B cell (primary cell): ENCODE data around the gene EHMT2. TPM values are rescaled to one million over a fixed set of nuclear protein-coding genes. Genes with fewer than 3 reads are reported as not detected.

Source experiments
- ATAC-seq: fragments of 200-7000 bp; cut with Tn5 transposase; one replicate; pipeline ENCODE4 v1.10.0; 2021; ENCODE audit warnings: low read depth, mild to moderate bottlenecking, moderate number of reproducible peaks, moderate library complexity
- CTCF ChIA-PET: fragments of 350-600 bp; sonication (Branson Sonifier 250); formaldehyde crosslinking; loops from one replicate; lab custom pipeline; 2021; ENCODE audit warnings: antibody characterized with exemption, inconsistent platforms; lab: Charles Lee
- POLR2A ChIA-PET: fragments of 350-600 bp; sonication (Branson Sonifier 250); formaldehyde crosslinking; loops from one replicate; lab custom pipeline; 2021; ENCODE audit warnings: antibody characterized with exemption; lab: Charles Lee
- DNase-seq: peaks from one replicate; pipeline ENCODE4 v3.0.0; 2013
- H2AFZ ChIP-seq: 2 replicates; pipeline ENCODE4 v1.6.1; 2012; ENCODE audit warnings: mild to moderate bottlenecking, low read depth, low read length; ENCODE audit not compliant: insufficient read depth, poor library complexity, severe bottlenecking
- H3K27ac ChIP-seq, 2 donors: 1 replicate in 1 of 2; 2 replicates in 1 of 2; pipeline ENCODE4 v1.5.1; 2012 to 2013; ENCODE audit warnings: low read length in 2 of 2, mild to moderate bottlenecking in 2 of 2, moderate library complexity in 1 of 2
- H3K27me3 ChIP-seq, 4 experiments: fragments of 200-600 bp in 1 of 4; sonication (generic) in 1 of 4; replicated peaks in 1 of 4; 1 replicate in 2 of 4; 2 replicates in 2 of 4; pipeline versions ENCODE4 v1.6.1 to v1.7.0; 2013 to 2016; ENCODE audit warnings: low read length in 3 of 4, mild to moderate bottlenecking in 2 of 4, mixed read lengths in 1 of 4, moderate library complexity in 1 of 4; ENCODE audit not compliant: insufficient read depth in 4 of 4, control insufficient read depth in 3 of 4; ENCODE audit errors: control extremely low read depth in 1 of 4
- H3K36me3 ChIP-seq, 2 experiments: replicated peaks in 1 of 2; 1 replicate in 1 of 2; 2 replicates in 1 of 2; pipeline versions ENCODE4 v1.6.1 to v1.7.1; 2013; ENCODE audit warnings: low read length in 1 of 2; ENCODE audit not compliant: insufficient read depth in 2 of 2, control insufficient read depth in 1 of 2; ENCODE audit errors: control extremely low read depth in 1 of 2, extremely low read depth in 1 of 2
- H3K4me1 ChIP-seq, 2 donors: fragments of 200-600 bp in 1 of 2; sonication (generic) in 1 of 2; 1 replicate in 1 of 2; 2 replicates in 1 of 2; pipeline versions ENCODE4 v1.5.1 to v1.6.1; 2013 to 2017; ENCODE audit warnings: low read length in 2 of 2; ENCODE audit not compliant: control insufficient read depth in 2 of 2, insufficient read depth in 2 of 2
- H3K4me2 ChIP-seq: replicated peaks from 2 replicates; pipeline ENCODE3; 2012; ENCODE audit warnings: mild to moderate bottlenecking, low read depth, low read length; ENCODE audit not compliant: poor library complexity, severe bottlenecking
- H3K4me3 ChIP-seq, 5 experiments: fragments of 200-600 bp in 1 of 5; sonication (generic) in 1 of 5; 1 replicate in 3 of 5; 2 replicates in 2 of 5; pipeline versions ENCODE4 v1.5.1 to v1.7.0; 2011 to 2016; ENCODE audit warnings: low read length in 4 of 5, mild to moderate bottlenecking in 4 of 5, low read depth in 2 of 5, control low read depth in 1 of 5, moderate library complexity in 1 of 5; ENCODE audit not compliant: insufficient read depth in 1 of 5; ENCODE audit errors: control extremely low read depth in 1 of 5, extremely low read depth in 1 of 5
- H3K79me2 ChIP-seq: fragments of 200-600 bp; sonication (generic); one replicate; pipeline ENCODE4 v1.6.0; 2016; ENCODE audit warnings: low read length; ENCODE audit not compliant: control insufficient read depth, insufficient read depth
- H3K9ac ChIP-seq: fragments of 200-600 bp; sonication (generic); 2 replicates; pipeline ENCODE4 v1.6.1; 2017; ENCODE audit warnings: mild to moderate bottlenecking, low read length, moderate library complexity
- H3K9me3 ChIP-seq, 3 donors: one replicate each; pipeline versions ENCODE4 v1.6.1 to v1.7.1; 2013; ENCODE audit warnings: low read length in 2 of 3; ENCODE audit not compliant: control insufficient read depth in 2 of 3, insufficient read depth in 1 of 3; ENCODE audit errors: control extremely low read depth in 1 of 3
- H4K20me1 ChIP-seq: 2 replicates; pipeline ENCODE4 v1.6.0; 2012; ENCODE audit warnings: mild to moderate bottlenecking, low read length; ENCODE audit not compliant: insufficient read depth, control insufficient read depth, poor library complexity, severe bottlenecking
- H3K27ac Mint-ChIP-seq: one replicate; pipeline ENCODE4 v1.8.0; 2021; ENCODE audit warnings: mixed read lengths
- H3K27me3 Mint-ChIP-seq: one replicate; pipeline ENCODE4 v1.8.0; 2021; ENCODE audit warnings: mixed read lengths
- H3K4me1 Mint-ChIP-seq: one replicate; pipeline ENCODE4 v1.8.0; 2021; ENCODE audit warnings: mixed read lengths
- H3K4me3 Mint-ChIP-seq: one replicate; pipeline ENCODE4 v1.8.0; 2021; ENCODE audit warnings: mixed read lengths
- H3K9me3 Mint-ChIP-seq: one replicate; pipeline ENCODE4 v1.8.0; 2022; ENCODE audit warnings: mixed read lengths; ENCODE audit not compliant: insufficient read depth
- CTCF ChIP-seq: fragments of 200-600 bp; IDR thresholded peaks from one replicate; pipeline ENCODE4 v1.8.0; 2022; ENCODE audit warnings: antibody characterized with exemption, mild to moderate bottlenecking
- EZH2 ChIP-seq: IDR thresholded peaks from 2 replicates; pipeline ENCODE4 v1.6.1; 2012; ENCODE audit warnings: borderline replicate concordance, low read depth, mild to moderate bottlenecking, moderate library complexity, low read length; ENCODE audit not compliant: insufficient read depth, poor library complexity, severe bottlenecking
- WGBS: methylation state at CpG from one replicate; pipeline ENCODE4 v1.1.5; 2013; ENCODE audit warnings: missing lambda C conversion rate; ENCODE audit not compliant: insufficient coverage; 5-methylcytosine and 5-hydroxymethylcytosine counted together
- intact Hi-C: fragments of 100-400 bp; cut with micrococcal nuclease; formaldehyde crosslinking; loops from one replicate; pipeline ENCODE4 v1.10.0; 2022
- polyA plus RNA-seq: library from polyadenylated mRNA; depleted of rRNA; stranded (reverse); fragments of >200 nt; gene quantifications from 2 replicates; pipeline ENCODE4 v1.2.3, GENCODE V29; 2012
- total RNA-seq, 2 donors: library from RNA; stranded (reverse); fragments of 120-200 nt in 1 of 2; gene quantifications; 1 replicate in 1 of 2; 2 replicates in 1 of 2; pipeline versions ENCODE4 v1.2.3 to v1.2.4, GENCODE V29; 2013 to 2022

The EHMT2 gene
- total and polyA plus RNA-seq, 2 donors (not counting 1 experiment from before 2014, with no cell fraction given) = 86.1 to 108 TPM

GRCh38 chr6:31922942-31923341, 25.4 kb upstream of the EHMT2 start:
- H3K4me1 Mint-ChIP-seq = no peaks in the 10 kb centered on the region
- Histone ChIP-seq H3K4me3 (no peak overlapping the region), H3K4me1 (no peaks in the 10 kb centered on the region), H3K4me2 (no peak overlapping the region), H3K27ac (no peak overlapping the region), H4K20me1 (no peaks in the 10 kb centered on the region), H3K27me3 (peaks cover 0 to 4% (median 0%) of the 10 kb centered on the region in 4 experiments), H3K79me2 (no peaks in the 10 kb centered on the region), H3K9ac (no peak overlapping the region), H2AFZ (no peak overlapping the region), H3K36me3 (no peaks in the 10 kb centered on the region), H3K9me3 (no peaks in the 10 kb centered on the region)
- TF ChIP-seq CTCF (no peak), EZH2 (no peak)
- ChIA-PET CTCF (interaction anchor here (0.7 to 1.3 kb wide), 4 partner anchors 84 to 211 kb away, joined by 3 to 4 read pairs (median 3); no protein-coding TSS in a partner anchor), POLR2A (interaction anchor here (0.6 kb wide), 1 partner anchor 44 kb away, joined by 3 read pairs; the partner anchor contains the start of gene SLC44A4)
- H3K27me3 Mint-ChIP-seq = peaks cover 3% of the 10 kb centered on the region
- H3K9me3 Mint-ChIP-seq = no peaks in the 10 kb centered on the region
- intact Hi-C loops = no loop called here
- WGBS = 16% methylated on average over 5 of the region's 5 CpGs
- no peak for ATAC-seq
- peak; percentile 40 for DNase-seq
- no peak overlapping the region for H3K4me3 Mint-ChIP-seq
- H3K27ac Mint-ChIP-seq = no peak overlapping the region

GRCh38 chr6:31920811-31921210, 23.3 kb upstream of the EHMT2 start:
- ATAC-seq (no peak), DNase-seq (no peak)
- intact Hi-C loops = no loop called here
- TF ChIP-seq EZH2 (no peak), CTCF (no peak)
- Histone ChIP-seq H3K4me3 (no peak overlapping the region), H3K27me3 (no peaks in the 10 kb centered on the region), H3K4me1 (no peaks in the 10 kb centered on the region), H4K20me1 (no peaks in the 10 kb centered on the region), H3K36me3 (no peaks in the 10 kb centered on the region), H3K27ac (no peak overlapping the region), H3K79me2 (no peaks in the 10 kb centered on the region), H3K4me2 (no peak overlapping the region), H2AFZ (no peak overlapping the region), H3K9ac (no peak overlapping the region), H3K9me3 (no peaks in the 10 kb centered on the region)
- Mint-ChIP-seq H3K4me3 (no peak overlapping the region), H3K4me1 (no peaks in the 10 kb centered on the region), H3K9me3 (no peaks in the 10 kb centered on the region), H3K27me3 (peaks cover 3% of the 10 kb centered on the region), H3K27ac (no peak overlapping the region)
- CTCF ChIA-PET = interaction anchor here (3.1 kb wide), 1 partner anchor 31 kb away, joined by 12 read pairs; no protein-coding TSS in a partner anchor
- 75% methylated on average over 2 of the region's 2 CpGs for WGBS
- POLR2A ChIA-PET = no interaction called here
